Suppressor macrophage (primary cell): Measurements from ENCODE around the gene TRIM44.

Experiments
- DNase-seq, 4 experiments: peaks; one replicate each; pipeline ENCODE4 v3.0.0-alpha.2; 2020 to 2022

Gene TRIM44

GRCh38 chr11:35717520-35717919 is 54.9 kb downstream of the TRIM44 start:
- no peak for DNase-seq

- peak; percentile 13 to 69 (median 54) for DNase-seq
Observed at GRCh38 chr11:35721651-35722282, 59.2 kb downstream of the TRIM44 start.

GRCh38 chr11:35722641-35723040 is 60.1 kb downstream of the TRIM44 start:
- DNase-seq: no peak

- DNase-seq: no peak
Observed at GRCh38 chr11:35723493-35723892, 60.9 kb downstream of the TRIM44 start.

- peak in 2 of 4 experiments; percentile 39 to 43 for DNase-seq
Observed at GRCh38 chr11:35723913-35724312, 61.3 kb downstream of the TRIM44 start.

GRCh38 chr11:35725885-35726284 is 63.3 kb downstream of the TRIM44 start:
- DNase-seq: no peak

- DNase-seq: no peak
Observed at GRCh38 chr11:35727140-35727539, 64.6 kb downstream of the TRIM44 start.

- DNase-seq: no peak
Observed at GRCh38 chr11:35730254-35730653, 67.7 kb downstream of the TRIM44 start.

GRCh38 chr11:35734669-35735410 is 72.3 kb downstream of the TRIM44 start:
- no peak for DNase-seq

- DNase-seq: no peak
Observed at GRCh38 chr11:35735411-35735810, 72.8 kb downstream of the TRIM44 start.

GRCh38 chr11:35735903-35736302 is 73.3 kb downstream of the TRIM44 start:
- no peak for DNase-seq

GRCh38 chr11:35736952-35737351 is 74.4 kb downstream of the TRIM44 start:
- DNase-seq: no peak

GRCh38 chr11:35740061-35740799 is 77.7 kb downstream of the TRIM44 start:
- peak; percentile 30 to 58 (median 48) for DNase-seq

GRCh38 chr11:35742707-35743454 is 80.3 kb downstream of the TRIM44 start:
- DNase-seq: no peak

GRCh38 chr11:35746356-35747153 is 84.0 kb downstream of the TRIM44 start:
- DNase-seq: peak in 3 of 4 experiments; percentile 19 to 59 (median 50)

- no peak for DNase-seq
Observed at GRCh38 chr11:35747668-35748067, 85.1 kb downstream of the TRIM44 start.

GRCh38 chr11:35748644-35749043 is 86.1 kb downstream of the TRIM44 start:
- DNase-seq: no peak

GRCh38 chr11:35750315-35750714 is 87.7 kb downstream of the TRIM44 start:
- no peak for DNase-seq

- DNase-seq: no peak
Observed at GRCh38 chr11:35750981-35751663, 88.5 kb downstream of the TRIM44 start.

GRCh38 chr11:35751664-35752061 is 89.1 kb downstream of the TRIM44 start:
- DNase-seq: no peak

GRCh38 chr11:35752115-35752514 is 89.5 kb downstream of the TRIM44 start:
- no peak for DNase-seq
